AG04449 (cell line): ENCODE data around the gene NME7.
A peak's percentile ranks its signal among the peaks of the same experiment; 100 is the strongest.

Experiments used
- CTCF ChIA-PET: fragments of 350-600 bp; formaldehyde crosslinking; extraction: SDS; loops from one replicate; lab custom pipeline; 2021; ENCODE audit warnings: antibody characterized with exemption; lab: Yijun Ruan, JAX
- POLR2A ChIA-PET: fragments of 400-600, 350-600 bp; formaldehyde crosslinking; extraction: SDS; loops from one replicate; lab custom pipeline; 2020; ENCODE audit warnings: antibody characterized with exemption, inconsistent platforms; lab: Yijun Ruan, JAX
- DNase-seq: peaks from one replicate; pipeline ENCODE4 v3.0.0-alpha.2; 2010; ENCODE audit warnings: low read depth, low spot score
- H3K4me3 ChIP-seq: 2 replicates; pipeline ENCODE4 v1.5.1; 2011; ENCODE audit warnings: low read depth, mild to moderate bottlenecking, control low read depth, low read length
- TF ChIP-seq, protein P1 (sequence below): IDR thresholded peaks from one replicate; pipeline ENCODE4 v1.5.1; 2011; ENCODE audit warnings: mild to moderate bottlenecking, moderate library complexity, low read length, control low read depth, inconsistent platforms; ENCODE audit not compliant: insufficient read depth; ENCODE audit errors: missing control alignments

NME7 gene

DNA sequence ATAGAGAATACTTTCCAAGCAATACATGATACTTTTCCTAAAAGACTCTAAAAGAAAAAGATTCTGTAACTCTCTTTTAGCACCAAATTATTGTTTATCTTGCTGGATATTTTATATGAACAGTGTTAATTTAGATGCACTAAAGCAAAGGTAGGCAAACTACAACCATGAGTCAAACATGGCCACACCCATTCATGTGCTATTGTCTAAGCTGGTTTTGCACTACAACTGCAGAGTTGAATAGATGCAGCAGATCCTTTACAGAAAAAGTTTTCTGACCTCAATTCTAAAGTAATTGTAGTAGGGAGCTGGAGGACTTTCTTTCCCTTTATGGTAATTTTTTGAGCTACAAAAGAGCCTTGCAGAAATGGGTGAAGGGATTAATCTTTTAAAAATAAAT lies 19.8 kb upstream of the NME7 start:
- no peak overlapping the region for H3K4me3 ChIP-seq
- TF ChIP-seq, protein P1, sequence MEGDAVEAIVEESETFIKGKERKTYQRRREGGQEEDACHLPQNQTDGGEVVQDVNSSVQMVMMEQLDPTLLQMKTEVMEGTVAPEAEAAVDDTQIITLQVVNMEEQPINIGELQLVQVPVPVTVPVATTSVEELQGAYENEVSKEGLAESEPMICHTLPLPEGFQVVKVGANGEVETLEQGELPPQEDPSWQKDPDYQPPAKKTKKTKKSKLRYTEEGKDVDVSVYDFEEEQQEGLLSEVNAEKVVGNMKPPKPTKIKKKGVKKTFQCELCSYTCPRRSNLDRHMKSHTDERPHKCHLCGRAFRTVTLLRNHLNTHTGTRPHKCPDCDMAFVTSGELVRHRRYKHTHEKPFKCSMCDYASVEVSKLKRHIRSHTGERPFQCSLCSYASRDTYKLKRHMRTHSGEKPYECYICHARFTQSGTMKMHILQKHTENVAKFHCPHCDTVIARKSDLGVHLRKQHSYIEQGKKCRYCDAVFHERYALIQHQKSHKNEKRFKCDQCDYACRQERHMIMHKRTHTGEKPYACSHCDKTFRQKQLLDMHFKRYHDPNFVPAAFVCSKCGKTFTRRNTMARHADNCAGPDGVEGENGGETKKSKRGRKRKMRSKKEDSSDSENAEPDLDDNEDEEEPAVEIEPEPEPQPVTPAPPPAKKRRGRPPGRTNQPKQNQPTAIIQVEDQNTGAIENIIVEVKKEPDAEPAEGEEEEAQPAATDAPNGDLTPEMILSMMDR = no peak
- ChIA-PET CTCF (no interaction called here), POLR2A (no interaction called here)
- no peak for DNase-seq

DNA sequence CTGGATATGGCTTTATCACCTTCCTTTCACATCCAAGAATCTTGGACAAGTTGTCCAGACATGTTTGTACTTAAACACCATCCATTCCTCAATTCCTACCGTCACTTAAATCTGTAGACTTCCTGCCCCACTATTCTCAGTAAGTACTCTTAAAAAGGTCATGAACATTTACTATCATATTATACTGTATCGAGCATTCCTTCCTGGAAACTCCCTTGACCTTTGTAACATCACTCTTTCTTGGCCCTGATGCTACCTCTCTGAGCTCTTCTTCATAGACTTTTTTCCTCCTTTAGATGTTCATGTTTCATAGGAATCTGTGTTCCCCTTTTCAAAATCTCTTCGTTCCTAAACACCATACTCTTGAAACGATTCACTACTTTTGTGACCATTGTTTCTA lies 15.9 kb upstream of the NME7 start:
- no peak overlapping the region for H3K4me3 ChIP-seq
- TF ChIP-seq, protein P1 = no peak
- DNase-seq = no peak
- ChIA-PET POLR2A (no interaction called here), CTCF (no interaction called here)

DNA sequence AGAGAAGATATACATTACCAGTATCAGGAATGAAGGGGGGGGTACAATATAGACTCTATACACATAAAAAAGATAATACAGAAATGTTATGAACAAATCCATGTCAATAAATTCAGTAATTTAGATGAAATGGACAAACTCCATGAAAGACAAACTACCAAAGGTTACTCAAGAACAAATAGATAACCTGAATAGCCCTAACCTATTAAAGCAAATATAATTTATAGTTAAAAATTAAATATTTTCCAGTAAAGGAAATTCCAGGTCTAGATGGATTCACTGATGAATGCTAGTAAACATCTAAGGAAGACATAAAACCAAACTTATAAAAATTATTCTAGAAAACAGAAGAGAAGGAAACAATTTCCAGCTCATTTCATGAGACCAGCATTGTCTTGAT lies 13.6 kb upstream of the NME7 start:
- no peak for DNase-seq
- TF ChIP-seq, protein P1 = no peak
- ChIA-PET POLR2A (no interaction called here), CTCF (no interaction called here)
- no peak overlapping the region for H3K4me3 ChIP-seq

DNA sequence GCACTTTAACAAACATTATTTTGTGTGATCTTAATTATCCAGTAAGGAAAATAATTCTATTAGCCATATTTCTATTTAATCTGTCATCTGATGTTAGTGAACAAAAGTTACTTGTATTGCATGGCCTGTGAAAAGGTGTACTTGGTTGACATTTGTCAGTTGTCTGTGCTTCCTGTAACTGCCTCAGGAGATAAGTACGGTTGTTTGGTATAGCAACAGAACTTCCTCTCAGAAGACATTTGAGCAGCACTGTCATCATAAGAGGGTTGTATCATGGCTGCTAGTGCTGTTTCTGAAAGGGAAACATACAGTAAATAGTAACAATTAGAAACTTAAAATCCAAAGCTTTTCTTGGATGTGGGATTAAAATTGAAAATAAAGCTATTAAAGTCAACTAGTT lies 3.8 kb upstream of the NME7 start:
- ChIA-PET CTCF (no interaction called here), POLR2A (no interaction called here)
- no peak for DNase-seq
- TF ChIP-seq, protein P1 = no peak
- no peak overlapping the region for H3K4me3 ChIP-seq

DNA sequence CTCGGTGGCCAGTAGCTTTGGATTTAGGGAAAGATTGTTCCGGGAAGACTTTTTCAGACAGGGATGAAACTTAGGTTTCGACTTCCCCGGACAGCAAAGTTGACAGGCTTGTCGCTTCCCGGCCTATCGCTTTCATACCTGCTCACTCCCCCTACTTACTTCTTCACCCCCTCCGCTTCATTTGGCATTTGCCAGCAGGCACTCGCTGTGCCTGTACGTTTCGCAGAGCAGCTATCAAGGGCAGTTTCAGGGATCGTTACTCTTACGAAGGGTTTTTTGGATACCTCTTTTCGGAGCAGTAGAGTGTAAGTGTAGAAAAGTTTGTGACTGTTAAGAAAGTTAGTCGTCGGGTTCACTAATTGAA lies 791 bp upstream of the NME7 start:
- TF ChIP-seq, protein P1 = no peak
- ChIA-PET CTCF (interaction anchor here (1.7 kb wide), 1 partner anchor 765 kb away, joined by 10 read pairs; no protein-coding TSS in a partner anchor), POLR2A (no interaction called here)
- peak overlapping the region; percentile 87 for H3K4me3 ChIP-seq
- no peak for DNase-seq

DNA sequence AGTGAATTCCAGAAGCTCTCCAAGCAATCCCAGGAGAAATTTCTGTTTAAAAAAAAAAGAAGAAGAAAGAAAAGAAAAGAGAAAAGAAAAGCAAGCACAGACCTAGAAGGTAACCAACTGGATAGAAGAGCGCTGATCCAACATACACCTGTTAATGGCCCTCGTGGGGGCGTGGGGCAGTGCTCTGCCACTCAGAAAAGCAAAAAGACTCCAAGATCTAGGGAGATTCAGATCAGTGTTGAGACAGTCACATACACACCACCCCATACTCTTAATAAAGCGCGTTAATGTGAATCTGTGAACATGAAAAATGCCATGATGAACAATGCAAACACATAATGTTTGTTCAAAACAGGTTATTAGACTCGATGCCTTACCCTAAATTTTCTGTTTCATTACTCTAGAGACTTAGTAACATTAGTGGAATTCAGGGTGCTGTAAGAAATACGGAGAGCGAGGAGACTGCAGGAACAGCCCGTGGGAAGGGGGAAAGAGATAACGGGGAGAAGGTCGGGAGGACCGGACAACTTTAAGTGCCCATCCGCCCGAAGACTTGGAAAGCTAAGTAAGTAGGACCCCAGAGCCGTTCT lies 406 bp downstream of the NME7 start:
- TF ChIP-seq, protein P1 = no peak
- ChIA-PET POLR2A (interaction anchor here (0.8 kb wide), 1 partner anchor 764 kb away, joined by 4 read pairs; no protein-coding TSS in a partner anchor), CTCF (interaction anchor here (0.9 to 1.7 kb wide), 2 partner anchors 16 to 764 kb away, joined by 3 to 10 read pairs; no protein-coding TSS in a partner anchor)
- no peak for DNase-seq
- peak overlapping the region; percentile 87 for H3K4me3 ChIP-seq
